GM21619 (cell line): ENCODE results near the gene ATP23.

ENCODE experiments used
- ATAC-seq: cut with Tn5 transposase; IDR thresholded peaks from one replicate; pipeline ENCODE4 v1.9.1; 2021; ENCODE audit not compliant: unreplicated experiment

ATP23 gene

DNA sequence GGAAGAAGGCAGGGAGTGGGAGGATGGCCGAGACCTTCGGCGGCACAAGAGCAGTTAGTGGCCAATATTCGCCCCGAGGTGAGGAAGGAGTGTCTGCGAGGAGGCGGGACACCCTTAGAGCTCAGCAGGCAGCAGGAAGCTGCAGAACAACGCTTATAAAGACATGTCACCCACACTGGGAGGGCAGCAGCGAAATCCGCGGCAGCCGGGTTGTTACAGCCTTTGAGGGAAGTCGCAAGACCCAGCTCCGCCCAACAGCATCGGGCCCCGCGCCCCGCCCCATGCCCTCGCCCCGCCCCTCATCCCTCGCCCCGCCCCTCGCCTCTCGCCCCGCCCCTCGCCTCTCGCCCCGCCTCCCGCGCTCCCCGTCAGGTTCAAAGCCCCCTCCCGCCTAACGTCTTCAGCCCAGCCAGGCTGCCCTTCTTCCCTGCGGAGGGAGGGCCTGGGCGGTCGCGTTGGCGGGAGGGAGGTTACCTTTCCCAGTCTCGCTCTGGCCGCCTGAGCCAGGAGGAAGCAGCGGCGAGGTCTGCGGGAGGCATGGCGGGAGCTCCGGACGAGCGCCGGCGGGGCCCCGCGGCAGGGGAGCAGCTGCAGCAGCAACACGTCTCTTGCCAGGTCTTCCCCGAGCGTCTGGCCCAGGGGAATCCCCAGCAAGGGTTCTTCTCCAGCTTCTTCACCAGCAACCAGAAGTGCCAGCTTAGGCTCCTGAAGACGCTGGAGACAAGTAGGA lies at the start of gene ATP23:
Gene ATP23 (plus strand): TSS at position 403 of the 730 bp plus-strand sequence. CDS start 135 bp downstream, at position 538.
- peak; percentile 86 for ATAC-seq

GRCh38 chr12:57892232-57892972 lies 49.0 kb upstream of the ATP23 start:
- ATAC-seq = no peak

- ATAC-seq = no peak
Observed at GRCh38 chr12:57893431-57894353, 47.7 kb upstream of the ATP23 start.

- ATAC-seq = no peak
Observed at GRCh38 chr12:57894399-57895292, 46.7 kb upstream of the ATP23 start.

DNA sequence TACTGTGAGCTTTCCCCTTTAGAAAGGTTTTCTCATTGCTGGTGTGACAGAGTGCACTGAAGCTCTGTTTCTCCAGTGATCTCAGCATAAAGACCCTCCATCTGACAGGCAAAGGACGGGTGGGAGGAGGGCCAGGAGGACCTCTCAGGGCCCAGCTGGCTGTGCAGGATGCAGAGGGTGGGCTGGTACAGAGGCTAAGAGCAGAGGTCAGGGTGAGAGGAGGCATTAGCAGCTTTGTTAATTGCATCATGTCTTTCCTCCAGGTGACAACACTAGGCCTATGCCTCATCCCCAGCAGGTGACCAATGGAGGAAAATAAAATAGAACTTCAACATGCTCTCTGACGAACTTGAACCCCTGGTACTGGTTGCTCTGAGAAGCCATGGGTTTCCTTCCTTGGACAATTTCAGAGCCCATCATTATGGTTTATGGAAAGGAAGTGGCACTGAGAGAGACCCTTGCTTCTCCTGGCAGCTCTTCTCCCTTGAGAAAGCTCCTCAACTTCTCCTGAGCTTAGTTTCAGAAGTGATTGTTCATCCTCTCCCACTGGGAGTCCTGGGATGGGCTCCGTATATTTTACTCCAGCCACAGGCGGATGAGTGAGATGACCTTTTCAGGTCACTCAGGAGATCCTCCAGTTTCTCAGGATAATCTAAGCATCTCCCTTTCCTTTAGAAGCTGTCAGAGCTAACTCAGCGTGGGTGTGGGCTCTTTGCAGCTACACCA lies 45.8 kb upstream of the ATP23 start:
- no peak for ATAC-seq

DNA sequence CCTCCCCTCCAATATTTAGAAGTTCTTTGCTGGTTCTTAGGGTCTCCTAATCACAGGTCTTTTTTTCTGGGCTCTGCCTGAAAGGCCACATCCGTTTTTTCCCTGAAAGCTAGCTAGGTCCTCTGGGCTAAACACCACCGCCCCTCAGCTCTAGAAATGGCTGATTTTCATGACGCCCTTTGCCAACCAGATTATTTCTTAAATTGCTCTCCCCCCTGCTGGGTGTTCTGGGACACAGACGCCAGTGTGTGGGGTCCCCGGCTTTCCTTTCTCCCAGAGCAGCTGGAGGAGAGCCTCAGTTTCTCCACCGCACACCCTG lies 45.3 kb upstream of the ATP23 start:
- no peak for ATAC-seq

GRCh38 chr12:57896434-57897201 lies 44.7 kb upstream of the ATP23 start:
- ATAC-seq = no peak

DNA sequence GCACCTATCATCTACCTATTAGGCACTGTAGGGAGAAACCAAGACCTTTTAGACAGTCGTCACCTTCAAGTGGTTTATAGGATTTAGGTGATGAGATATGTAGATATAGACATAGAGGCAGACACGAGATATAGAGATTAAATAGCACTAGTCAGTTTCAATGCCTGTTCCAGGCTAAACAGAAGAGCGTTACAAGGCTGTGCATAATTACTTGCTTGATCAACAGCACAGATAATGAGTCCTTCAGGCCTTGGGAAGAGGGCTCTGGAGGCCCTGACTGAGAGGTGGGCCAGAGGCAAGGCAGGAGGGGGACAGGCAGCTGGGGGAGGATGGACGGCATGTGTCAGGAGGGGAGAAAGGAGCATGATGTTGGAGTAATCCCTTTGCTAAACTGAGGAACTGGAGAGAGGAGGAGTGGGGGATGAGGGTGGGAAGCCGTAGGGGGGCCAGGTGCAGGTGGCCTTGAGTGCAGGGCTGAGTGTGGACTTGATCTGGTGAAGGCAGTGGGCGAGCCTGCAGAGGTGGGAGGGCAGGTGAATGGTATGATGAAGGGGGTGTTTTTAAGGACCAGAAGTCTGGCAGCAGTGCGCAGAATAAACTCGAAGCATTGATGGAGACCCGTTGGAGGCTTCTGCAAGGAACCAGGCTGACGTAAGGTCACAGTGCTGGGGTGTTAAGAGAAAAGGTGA lies 43.9 kb upstream of the ATP23 start:
- ATAC-seq = no peak

- ATAC-seq = peak; percentile 25
Observed at GRCh38 chr12:57898308-57898970, 42.9 kb upstream of the ATP23 start.

GRCh38 chr12:57899010-57899662 lies 42.2 kb upstream of the ATP23 start:
- ATAC-seq = peak; percentile 89

DNA sequence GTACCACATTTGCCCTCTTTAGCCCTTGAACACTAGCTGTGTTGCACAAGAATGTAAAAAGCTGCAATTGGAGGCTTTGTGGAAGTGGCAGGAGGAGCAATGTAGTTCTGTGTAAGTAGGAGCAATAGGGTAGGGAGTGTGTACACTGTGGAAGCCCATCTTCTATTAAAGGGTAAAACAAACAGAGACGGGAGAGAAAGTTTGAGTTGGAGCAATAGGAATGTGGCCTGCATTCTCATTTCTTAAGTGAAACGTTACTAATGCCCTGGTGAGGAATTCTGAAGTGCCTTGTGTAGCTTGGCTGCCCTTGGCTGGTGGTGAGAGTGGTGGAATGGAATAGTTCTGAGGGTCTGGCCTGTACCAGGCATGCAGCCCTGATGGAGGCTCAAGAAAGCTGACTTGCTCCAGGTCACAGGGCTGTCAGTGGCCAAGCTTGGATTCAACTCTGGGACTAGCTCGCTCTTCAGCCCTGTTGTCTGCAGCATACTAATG lies 38.8 kb upstream of the ATP23 start:
- ATAC-seq = no peak

DNA sequence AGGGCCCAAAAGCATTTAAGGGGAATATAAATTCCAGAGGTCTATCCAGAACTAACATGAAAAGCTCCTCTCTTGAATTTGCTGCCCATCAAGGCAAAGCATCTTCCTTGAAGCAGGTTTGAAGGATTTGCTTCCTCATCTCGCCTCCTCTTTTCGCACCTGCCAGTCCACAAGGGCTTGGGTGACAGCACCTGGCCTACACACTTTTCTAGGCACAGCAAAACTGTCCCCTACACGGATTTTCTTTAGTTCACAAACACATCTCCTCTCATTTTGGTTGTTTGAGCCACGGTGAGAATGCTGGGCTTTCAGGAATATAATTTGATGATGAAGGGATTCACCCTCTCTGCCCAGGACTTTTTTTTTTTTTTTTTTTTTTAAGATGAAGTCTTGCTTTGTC lies 36.9 kb upstream of the ATP23 start:
- no peak for ATAC-seq

GRCh38 chr12:57904848-57905811 lies 36.2 kb upstream of the ATP23 start:
- ATAC-seq = peak; percentile 90

DNA sequence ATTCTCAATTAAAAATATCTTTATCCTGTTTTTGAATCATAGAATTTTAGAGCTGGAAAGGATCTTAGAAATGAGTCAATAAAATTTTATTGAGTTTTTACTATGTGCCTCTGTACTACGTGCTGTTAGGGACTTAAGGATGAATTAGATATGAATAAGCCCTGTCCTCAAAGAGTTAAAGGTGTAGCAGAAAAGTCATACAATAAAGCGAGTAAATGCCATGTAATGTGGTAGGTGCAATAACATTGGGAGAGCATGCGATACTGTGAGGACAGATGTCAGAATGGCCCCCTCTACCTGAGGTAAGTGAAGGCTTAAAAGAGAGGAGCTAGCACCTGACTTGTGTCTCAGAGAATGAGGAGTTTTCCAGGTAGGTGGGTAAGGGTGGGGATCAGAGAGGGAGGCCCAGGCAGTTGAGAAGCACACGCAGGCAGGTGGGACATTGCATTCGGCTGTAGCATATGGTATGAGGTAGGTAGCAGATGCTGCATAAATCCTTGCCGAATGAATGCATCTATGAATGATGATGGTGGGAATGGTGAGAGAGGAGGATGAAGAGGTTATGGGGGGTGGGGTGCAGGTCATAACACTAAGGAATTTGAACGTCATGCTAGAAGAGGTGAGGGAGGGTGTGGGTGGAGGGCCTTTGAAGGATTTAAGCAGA lies 35.4 kb upstream of the ATP23 start:
- ATAC-seq = no peak

GRCh38 chr12:57906821-57907220 lies 34.5 kb upstream of the ATP23 start:
- no peak for ATAC-seq

- no peak for ATAC-seq
Observed at GRCh38 chr12:57907281-57907680, 34.1 kb upstream of the ATP23 start.
